GM10847 (cell line): ENCODE measurements around the gene TBXA2R.

Experiments used
- POLR2A ChIP-seq: IDR thresholded peaks from 2 replicates; pipeline ENCODE4 v1.6.1; 2011; ENCODE audit not compliant: insufficient read length; ENCODE audit errors: extremely low read depth

The TBXA2R gene

GRCh38 chr19:3615524-3616135 is 9.0 kb upstream of the TBXA2R start:
- no peak for TF ChIP-seq POLR2A

GRCh38 chr19:3614858-3615505 is 8.3 kb upstream of the TBXA2R start:
- no peak for TF ChIP-seq POLR2A

DNA sequence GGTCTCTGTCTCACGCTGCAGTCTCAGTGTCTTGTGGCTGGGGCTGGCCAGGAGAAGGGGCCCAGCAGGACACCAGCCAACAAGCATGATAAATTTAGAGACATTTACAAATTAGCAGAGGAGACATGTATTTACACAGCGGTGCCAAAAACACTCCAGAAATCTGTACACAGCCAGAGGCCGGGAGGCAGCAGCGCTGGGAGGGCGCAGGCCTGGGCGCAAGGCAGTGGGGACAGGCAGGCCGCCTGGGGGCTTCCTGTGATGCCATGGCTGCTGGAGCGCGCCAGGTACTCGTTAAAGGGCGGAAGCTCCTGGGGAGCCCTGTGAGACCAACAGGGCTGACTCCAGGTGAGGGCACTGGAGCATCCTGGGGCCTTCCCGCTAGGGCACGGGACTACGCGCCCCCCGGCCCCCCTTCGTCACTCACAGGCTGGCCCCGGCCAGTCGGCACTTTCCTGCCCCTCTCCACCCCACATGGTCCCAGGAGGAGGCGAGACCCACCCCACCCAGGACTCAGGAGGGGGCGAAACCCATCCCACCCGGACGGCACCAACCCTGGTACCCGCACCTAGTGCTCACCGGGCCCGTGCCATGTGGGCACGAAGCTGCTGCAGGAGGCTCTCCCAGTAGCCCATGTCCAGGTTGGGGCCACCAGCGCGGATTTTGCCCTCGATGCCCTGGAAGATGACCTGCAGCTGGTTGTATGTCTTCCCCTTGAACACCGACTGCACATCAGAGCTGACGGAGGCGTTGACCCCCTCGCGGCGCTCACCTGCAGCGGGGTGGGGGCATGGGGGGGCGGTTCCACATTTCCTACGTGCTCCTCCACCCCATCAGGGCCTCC is 7.4 kb upstream of the TBXA2R start:
- no peak for TF ChIP-seq POLR2A

- no peak for TF ChIP-seq POLR2A
Measured at GRCh38 chr19:3612901-3613741, 6.4 kb upstream of the TBXA2R start.

- no peak for TF ChIP-seq POLR2A
Measured at GRCh38 chr19:3612330-3612729, 5.7 kb upstream of the TBXA2R start.

- TF ChIP-seq POLR2A, result no peak
Measured at GRCh38 chr19:3611841-3612240, 5.2 kb upstream of the TBXA2R start.

- no peak for TF ChIP-seq POLR2A
Measured at GRCh38 chr19:3610745-3611717, 4.4 kb upstream of the TBXA2R start.

DNA sequence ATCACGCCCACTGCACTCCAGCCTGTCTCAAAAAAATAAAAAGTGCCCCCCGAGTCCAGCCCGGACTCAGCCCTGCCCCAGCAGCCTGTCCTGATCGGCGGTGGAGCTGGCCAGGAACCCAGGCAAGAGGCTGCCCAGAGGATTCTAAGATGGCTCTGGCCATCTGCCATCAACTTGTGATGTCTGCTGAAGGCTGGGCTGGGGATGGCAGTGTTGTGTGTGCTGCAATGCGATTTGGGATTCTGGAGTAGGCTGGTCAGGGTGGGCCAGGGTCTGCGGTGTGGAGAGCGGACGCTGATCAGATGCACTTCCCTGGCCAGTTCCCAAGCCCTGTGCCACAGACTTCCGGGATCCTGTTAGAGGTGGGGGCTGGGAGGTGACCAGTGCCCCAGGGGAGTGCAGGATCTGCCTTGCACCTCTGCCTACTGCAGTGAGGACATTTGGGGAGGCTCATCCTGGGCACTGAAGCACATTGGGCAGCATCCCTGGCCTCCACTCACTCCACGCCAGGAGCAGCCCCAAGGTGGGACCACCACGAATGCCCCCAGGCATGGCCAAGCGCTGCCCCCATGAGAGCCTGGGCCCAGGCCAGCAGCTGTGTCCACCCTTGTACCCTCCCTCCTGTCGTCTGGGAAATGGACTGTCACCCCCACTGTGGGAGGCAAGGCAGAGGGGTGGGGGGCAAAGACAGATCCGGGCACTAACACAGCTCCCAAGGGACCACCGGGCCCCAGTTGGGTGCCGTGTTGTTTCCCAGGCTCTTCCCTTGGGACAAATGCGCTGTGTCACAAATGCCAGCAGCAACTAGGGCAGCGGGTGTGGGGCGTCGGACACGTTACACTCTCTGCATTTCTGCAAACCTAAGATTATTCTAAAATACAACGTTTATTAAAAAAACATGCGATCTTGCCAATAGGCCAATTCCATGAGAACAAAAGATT is 3.4 kb upstream of the TBXA2R start:
- no peak for TF ChIP-seq POLR2A

DNA sequence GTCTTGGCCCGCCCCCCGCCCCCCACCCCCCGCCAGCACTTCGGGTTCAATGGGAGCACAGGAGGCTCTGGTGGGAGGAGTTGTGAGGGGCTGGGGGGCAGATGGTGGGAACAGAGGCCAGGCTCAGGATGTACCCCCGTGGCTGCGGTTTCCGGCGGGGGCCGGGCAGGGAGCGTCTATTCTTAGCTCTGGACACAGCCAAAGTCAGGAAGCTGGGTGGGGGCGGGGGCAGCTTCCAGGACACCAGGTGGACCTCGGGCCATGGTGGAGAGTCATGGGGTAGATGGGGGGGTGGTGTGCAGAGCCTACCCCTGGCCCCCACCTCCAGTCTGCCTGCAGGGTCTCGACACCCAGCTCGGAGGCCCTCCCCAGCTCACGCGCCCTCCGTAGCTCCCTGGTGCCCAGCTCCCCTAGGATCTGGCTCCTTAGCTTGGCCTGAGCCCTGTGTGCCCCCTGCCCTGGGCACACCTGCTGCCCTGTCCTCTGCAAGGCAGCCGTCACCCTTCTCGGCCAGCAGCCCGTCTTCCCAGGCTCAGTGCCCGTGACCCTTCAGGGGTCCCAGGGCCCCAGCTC is 2.2 kb upstream of the TBXA2R start:
- no peak for TF ChIP-seq POLR2A

DNA sequence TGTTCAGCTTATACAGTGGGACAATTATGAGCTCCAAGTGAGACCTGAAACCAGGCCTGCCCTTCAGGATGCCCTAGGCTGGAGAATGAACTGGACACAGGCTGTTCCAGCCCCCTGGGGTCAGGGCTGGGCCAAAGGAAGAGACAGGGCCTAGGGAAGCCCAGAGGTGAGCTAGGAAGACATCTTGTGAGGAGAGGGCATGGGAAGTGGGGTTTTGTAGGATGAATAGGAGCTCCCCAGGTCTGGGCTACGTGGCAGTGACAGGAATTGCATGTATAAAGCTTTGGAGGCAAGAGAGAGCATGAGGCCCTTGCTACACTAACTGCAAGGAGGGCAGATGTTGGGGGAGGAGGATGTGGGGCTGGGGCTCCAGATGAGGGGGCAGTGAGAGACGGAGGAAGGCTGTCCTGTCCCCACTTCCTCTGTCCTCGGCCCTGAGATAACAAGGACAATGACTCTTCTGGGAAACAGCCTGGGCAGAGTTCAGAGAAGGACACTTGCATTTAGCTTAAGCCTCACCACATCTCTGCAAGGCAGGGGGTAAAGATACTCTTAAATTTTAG is 1.5 kb upstream of the TBXA2R start:
- no peak for TF ChIP-seq POLR2A

DNA sequence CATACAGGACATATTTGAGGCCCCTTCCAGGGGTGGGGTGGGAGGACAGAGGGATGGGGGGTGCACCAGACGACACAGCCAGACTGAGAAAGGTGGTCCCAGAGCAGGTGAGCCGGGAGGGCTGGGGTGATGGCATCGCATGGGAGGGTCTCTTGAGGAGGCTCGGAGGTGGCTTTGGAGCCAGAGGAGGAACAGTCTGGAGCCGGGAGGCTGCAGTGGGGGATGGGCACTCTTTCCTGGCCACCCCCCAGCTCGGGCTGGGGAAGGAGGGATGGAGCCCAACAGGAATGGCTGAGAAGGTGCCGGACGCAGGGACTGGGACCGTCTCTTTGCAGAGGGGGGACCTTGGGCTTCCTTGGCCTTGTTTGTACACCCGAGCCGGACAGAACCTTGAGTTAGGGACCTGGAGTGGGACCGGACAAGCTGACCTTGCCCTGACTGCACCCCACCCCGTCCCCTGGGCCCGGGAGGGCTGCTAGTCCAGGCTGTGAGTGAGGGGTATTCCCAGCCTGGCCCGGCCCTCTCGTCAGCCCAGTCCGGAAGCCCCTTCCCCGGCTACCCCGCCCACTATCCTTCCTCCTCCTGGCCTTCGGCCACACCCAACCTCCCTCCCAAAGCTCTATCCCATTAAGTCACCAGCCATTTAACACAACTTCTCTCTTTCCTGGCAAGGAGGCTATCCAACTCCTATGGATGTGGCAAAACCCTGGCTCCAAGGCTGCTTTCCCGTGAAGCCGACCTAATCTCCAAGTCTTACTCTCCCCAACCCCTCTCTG is 816 bp upstream of the TBXA2R start:
- TF ChIP-seq POLR2A, result no peak
